ENCODE data around the gene CDC42EP3. TPM values are rescaled to one million over a fixed set of nuclear protein-coding genes. Genes with fewer than 3 reads are reported as not detected.

The CDC42EP3 gene
- polyA plus RNA-seq, 3 donors = 51.5 to 58.3 (median 55.7) TPM

- DNase-seq (ENCODE audit: extremely low read depth in 1 of 11, low read depth in 9 of 11, low spot score in 4 of 11) = no peak
Observed at GRCh38 chr2:37629529-37629928, 41.9 kb downstream of the CDC42EP3 start.

GRCh38 chr2:37627710-37628109 lies 43.7 kb downstream of the CDC42EP3 start:
- DNase-seq (ENCODE audit: extremely low read depth in 1 of 11, low read depth in 9 of 11, low spot score in 4 of 11) = no peak

- DNase-seq (ENCODE audit: extremely low read depth in 1 of 11, low read depth in 9 of 11, low spot score in 4 of 11) = no peak
Observed at GRCh38 chr2:37625796-37626571, 45.5 kb downstream of the CDC42EP3 start.

- no peak for DNase-seq (ENCODE audit: extremely low read depth in 1 of 11, low read depth in 9 of 11, low spot score in 4 of 11)
Observed at GRCh38 chr2:37625156-37625555, 46.3 kb downstream of the CDC42EP3 start.

- DNase-seq (ENCODE audit: extremely low read depth in 1 of 11, low read depth in 9 of 11, low spot score in 4 of 11) = no peak
Observed at GRCh38 chr2:37623971-37624900, 47.2 kb downstream of the CDC42EP3 start.

GRCh38 chr2:37623406-37623805 lies 48.0 kb downstream of the CDC42EP3 start:
- DNase-seq (ENCODE audit: extremely low read depth in 1 of 11, low read depth in 9 of 11, low spot score in 4 of 11) = no peak

GRCh38 chr2:37622450-37623100 lies 48.9 kb downstream of the CDC42EP3 start:
- DNase-seq (ENCODE audit: extremely low read depth in 1 of 11, low read depth in 9 of 11, low spot score in 4 of 11) = no peak

GRCh38 chr2:37621199-37621598 lies 50.2 kb downstream of the CDC42EP3 start:
- DNase-seq (ENCODE audit: extremely low read depth in 1 of 11, low read depth in 9 of 11, low spot score in 4 of 11) = no peak

GRCh38 chr2:37619959-37620300 lies 51.5 kb downstream of the CDC42EP3 start:
- DNase-seq (ENCODE audit: extremely low read depth in 1 of 11, low read depth in 9 of 11, low spot score in 4 of 11) = no peak

GRCh38 chr2:37619230-37619958 lies 52.0 kb downstream of the CDC42EP3 start:
- DNase-seq (ENCODE audit: extremely low read depth in 1 of 11, low read depth in 9 of 11, low spot score in 4 of 11) = no peak

- no peak for DNase-seq (ENCODE audit: extremely low read depth in 1 of 11, low read depth in 9 of 11, low spot score in 4 of 11)
Observed at GRCh38 chr2:37618326-37618725, 53.1 kb downstream of the CDC42EP3 start.

- DNase-seq (ENCODE audit: extremely low read depth in 1 of 11, low read depth in 9 of 11, low spot score in 4 of 11) = no peak
Observed at GRCh38 chr2:37617119-37617892, 54.1 kb downstream of the CDC42EP3 start.

- no peak for DNase-seq (ENCODE audit: extremely low read depth in 1 of 11, low read depth in 9 of 11, low spot score in 4 of 11)
Observed at GRCh38 chr2:37616677-37617005, 54.8 kb downstream of the CDC42EP3 start.

GRCh38 chr2:37615804-37616676 lies 55.4 kb downstream of the CDC42EP3 start:
- DNase-seq (ENCODE audit: extremely low read depth in 1 of 11, low read depth in 9 of 11, low spot score in 4 of 11) = no peak

GRCh38 chr2:37614061-37614738 lies 57.2 kb downstream of the CDC42EP3 start:
- DNase-seq (ENCODE audit: extremely low read depth in 1 of 11, low read depth in 9 of 11, low spot score in 4 of 11) = no peak

GRCh38 chr2:37612382-37612781 lies 59.1 kb downstream of the CDC42EP3 start:
- peak in 3 of 11 donors; percentile 16 to 28 (median 26) for DNase-seq (ENCODE audit: extremely low read depth in 1 of 11, low read depth in 9 of 11, low spot score in 4 of 11)
